HG02852 (cell line): Measurements from ENCODE around the gene MAZ.

Experiments used
- ATAC-seq: cut with Tn5 transposase; IDR thresholded peaks from one replicate; pipeline ENCODE4 v1.9.1; 2021; ENCODE audit warnings: mild to moderate bottlenecking, moderate library complexity; ENCODE audit not compliant: unreplicated experiment

The MAZ gene

GRCh38 chr16:29809031-29809747 is 2.9 kb downstream of the MAZ start:
- no peak for ATAC-seq

- no peak for ATAC-seq
Measured at GRCh38 chr16:29809850-29810698, 3.7 kb downstream of the MAZ start.

- ATAC-seq, result no peak
Measured at GRCh38 chr16:29810699-29811169, 4.4 kb downstream of the MAZ start.

GRCh38 chr16:29811170-29811895 is 5.0 kb downstream of the MAZ start:
- ATAC-seq, result peak; percentile 36

- no peak for ATAC-seq
Measured at GRCh38 chr16:29811896-29812665, 5.8 kb downstream of the MAZ start, which contains the start of gene PRRT2. Gene PRRT2 (plus strand): TSS chr16:29812193. CDS start chr16:29813055, 862 bp downstream.

GRCh38 chr16:29812754-29813643 is 6.7 kb downstream of the MAZ start:
- ATAC-seq, result no peak

GRCh38 chr16:29813644-29814562 is 7.6 kb downstream of the MAZ start:
- no peak for ATAC-seq

- ATAC-seq, result no peak
Measured at GRCh38 chr16:29814592-29814991, 8.3 kb downstream of the MAZ start.

- no peak for ATAC-seq
Measured at GRCh38 chr16:29815032-29815721, 8.8 kb downstream of the MAZ start.

- peak; percentile 49 for ATAC-seq
Measured at GRCh38 chr16:29815793-29816693, 9.7 kb downstream of the MAZ start, which contains the start of gene PAGR1. Gene PAGR1 (plus strand): TSS chr16:29816152. CDS start chr16:29816526, 374 bp downstream.

GRCh38 chr16:29816694-29817441 is 10.5 kb downstream of the MAZ start:
- ATAC-seq, result peak; percentile 4

GRCh38 chr16:29818082-29818481 is 11.8 kb downstream of the MAZ start:
- no peak for ATAC-seq

- ATAC-seq, result no peak
Measured at GRCh38 chr16:29819506-29819905, 13.2 kb downstream of the MAZ start.

- no peak for ATAC-seq
Measured at GRCh38 chr16:29820271-29820701, 14.0 kb downstream of the MAZ start, which contains the start of gene MVP. Gene MVP (plus strand): TSS chr16:29820462. CDS start chr16:29830550, 10,088 bp downstream.

GRCh38 chr16:29820730-29821642 is 14.7 kb downstream of the MAZ start:
- ATAC-seq, result peak; percentile 49
